Caco-2 (cell line): ENCODE results near the gene SLC38A10. TPM values are rescaled to one million over a fixed set of nuclear protein-coding genes. Genes with fewer than 3 reads are reported as not detected.

ENCODE experiments used
- BruUV-seq: library from RNA; stranded (reverse); fragments of 400-500 nt; replicated peaks from 2 replicates; lab custom pipeline; 2021; lab: Mats Ljungman, UMichigan
- CTCF ChIA-PET: fragments of 300-600 bp; sonication (Branson Sonifier 250); formaldehyde crosslinking; loops from one replicate; lab custom pipeline; 2022; ENCODE audit warnings: antibody characterized with exemption; lab: Charles Lee
- POLR2A ChIA-PET: fragments of 300-600 bp; sonication (Branson Sonifier 250); formaldehyde crosslinking; loops from one replicate; lab custom pipeline; 2022; ENCODE audit warnings: antibody characterized with exemption; lab: Charles Lee
- DNase-seq, 2 experiments: peaks; one replicate each; pipeline versions ENCODE4 v3.0.0 to v3.0.0-alpha.2; 2020 to 2022
- H3K27me3 ChIP-seq: replicated peaks from 2 replicates; pipeline ENCODE4 v1.6.0; 2011; ENCODE audit warnings: low read length; ENCODE audit not compliant: control insufficient read depth, insufficient read depth
- H3K36me3 ChIP-seq: 2 replicates; pipeline ENCODE4 v1.5.1; 2011; ENCODE audit warnings: low read length; ENCODE audit not compliant: control insufficient read depth, insufficient read depth
- H3K4me1 ChIP-seq: fragments of 250-450 bp; sonication (Bioruptor Pico); 2 replicates; pipeline ENCODE4 v1.5.1; 2020; ENCODE audit warnings: mild to moderate bottlenecking
- H3K4me3 ChIP-seq: 2 replicates; pipeline ENCODE4 v1.5.1; 2011; ENCODE audit warnings: low read depth, mild to moderate bottlenecking, control low read depth, low read length
- H3K9me3 ChIP-seq: fragments of 250-450 bp; sonication (Bioruptor Pico); 2 replicates; pipeline ENCODE4 v1.5.1; 2020; ENCODE audit warnings: mild to moderate bottlenecking, moderate library complexity
- H3K27ac Mint-ChIP-seq: one replicate; pipeline ENCODE4 v1.8.0; 2022; ENCODE audit warnings: mixed read lengths; ENCODE audit not compliant: unreplicated experiment
- H3K27me3 Mint-ChIP-seq: one replicate; pipeline ENCODE4 v1.8.0; 2022; ENCODE audit warnings: mixed read lengths; ENCODE audit not compliant: insufficient read depth, unreplicated experiment
- H3K36me3 Mint-ChIP-seq: one replicate; pipeline ENCODE4 v1.8.0; 2022; ENCODE audit warnings: mild to moderate bottlenecking, mixed read lengths; ENCODE audit not compliant: insufficient read depth, unreplicated experiment
- H3K4me1 Mint-ChIP-seq: one replicate; pipeline ENCODE4 v1.8.0; 2022; ENCODE audit warnings: low read depth, mixed read lengths; ENCODE audit not compliant: unreplicated experiment
- H3K4me3 Mint-ChIP-seq: one replicate; pipeline ENCODE4 v1.8.0; 2022; ENCODE audit warnings: mild to moderate bottlenecking, moderate library complexity, mixed read lengths; ENCODE audit not compliant: unreplicated experiment
- H3K9me3 Mint-ChIP-seq: one replicate; pipeline ENCODE4 v1.8.0; 2022; ENCODE audit warnings: mixed read lengths; ENCODE audit not compliant: unreplicated experiment
- intact Hi-C: fragments of 100-400 bp; cut with micrococcal nuclease; formaldehyde crosslinking; loops from one replicate; pipeline ENCODE4 v1.10.0; 2022; ENCODE audit not compliant: unreplicated experiment
- total RNA-seq: library from RNA; stranded (reverse); gene quantifications from 2 replicates; pipeline ENCODE4 v1.2.3, GENCODE V29; 2022
- TF ChIP-seq, protein P1 (sequence below), 2 experiments: fragments of 200-600 bp in 1 of 2; IDR thresholded peaks; 1 replicate in 1 of 2; 2 replicates in 1 of 2; pipeline versions ENCODE4 v1.5.1 to v1.8.0; 2011 to 2022; ENCODE audit warnings: antibody characterized with exemption in 1 of 2, control low read depth in 1 of 2, inconsistent platforms in 1 of 2, low read depth in 1 of 2, low read length in 1 of 2, mild to moderate bottlenecking in 1 of 2, moderate library complexity in 1 of 2; ENCODE audit not compliant: insufficient read depth in 1 of 2, severe bottlenecking in 1 of 2, unreplicated experiment in 1 of 2

The SLC38A10 gene
- total RNA-seq, 1 experiment from 2014 or later: 137 TPM

DNA sequence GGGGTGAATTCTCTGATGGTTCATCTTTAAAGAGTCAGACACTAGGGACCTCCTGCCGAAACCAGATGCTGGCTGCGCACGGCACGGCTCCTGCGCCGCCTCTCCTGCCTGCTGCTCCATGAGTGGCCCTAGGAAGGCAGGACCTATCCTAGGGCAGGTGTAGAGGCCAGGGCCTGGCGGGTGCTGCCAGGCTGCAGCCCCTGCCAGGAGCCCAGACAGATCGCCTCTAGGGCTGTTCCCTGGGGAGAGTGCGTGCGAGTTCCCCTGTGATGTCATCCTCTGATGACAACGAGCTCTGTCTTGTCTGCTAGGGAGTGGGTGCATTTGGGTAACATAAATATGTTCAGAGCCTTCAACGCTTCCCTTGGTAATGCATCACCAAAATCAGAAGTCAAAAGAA, 23.9 kb downstream of the SLC38A10 start:
- Histone ChIP-seq H3K4me1 (no peaks in the 10 kb centered on the region), H3K9me3 (no peaks in the 10 kb centered on the region), H3K36me3 (peaks cover 3% of the 10 kb centered on the region), H3K4me3 (no peak overlapping the region), H3K27me3 (no peaks in the 10 kb centered on the region)
- ChIA-PET POLR2A (no interaction called here), CTCF (no interaction called here)
- Mint-ChIP-seq H3K36me3 (peaks cover 79% of the 10 kb centered on the region), H3K27ac (no peak overlapping the region), H3K9me3 (no peaks in the 10 kb centered on the region), H3K4me3 (no peak overlapping the region), H3K4me1 (no peaks in the 10 kb centered on the region), H3K27me3 (no peaks in the 10 kb centered on the region)
- BruUV-seq: no TSS peak
- intact Hi-C loops: no loop called here
- no peak for DNase-seq
- TF ChIP-seq, protein P1, sequence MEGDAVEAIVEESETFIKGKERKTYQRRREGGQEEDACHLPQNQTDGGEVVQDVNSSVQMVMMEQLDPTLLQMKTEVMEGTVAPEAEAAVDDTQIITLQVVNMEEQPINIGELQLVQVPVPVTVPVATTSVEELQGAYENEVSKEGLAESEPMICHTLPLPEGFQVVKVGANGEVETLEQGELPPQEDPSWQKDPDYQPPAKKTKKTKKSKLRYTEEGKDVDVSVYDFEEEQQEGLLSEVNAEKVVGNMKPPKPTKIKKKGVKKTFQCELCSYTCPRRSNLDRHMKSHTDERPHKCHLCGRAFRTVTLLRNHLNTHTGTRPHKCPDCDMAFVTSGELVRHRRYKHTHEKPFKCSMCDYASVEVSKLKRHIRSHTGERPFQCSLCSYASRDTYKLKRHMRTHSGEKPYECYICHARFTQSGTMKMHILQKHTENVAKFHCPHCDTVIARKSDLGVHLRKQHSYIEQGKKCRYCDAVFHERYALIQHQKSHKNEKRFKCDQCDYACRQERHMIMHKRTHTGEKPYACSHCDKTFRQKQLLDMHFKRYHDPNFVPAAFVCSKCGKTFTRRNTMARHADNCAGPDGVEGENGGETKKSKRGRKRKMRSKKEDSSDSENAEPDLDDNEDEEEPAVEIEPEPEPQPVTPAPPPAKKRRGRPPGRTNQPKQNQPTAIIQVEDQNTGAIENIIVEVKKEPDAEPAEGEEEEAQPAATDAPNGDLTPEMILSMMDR (IDR thresholded peaks at IDR 0.05; ENCODE audit: insufficient read depth in 1 of 2, low read depth in 1 of 2, low read length in 1 of 2, severe bottlenecking in 1 of 2, unreplicated experiment in 1 of 2): no peak

DNA sequence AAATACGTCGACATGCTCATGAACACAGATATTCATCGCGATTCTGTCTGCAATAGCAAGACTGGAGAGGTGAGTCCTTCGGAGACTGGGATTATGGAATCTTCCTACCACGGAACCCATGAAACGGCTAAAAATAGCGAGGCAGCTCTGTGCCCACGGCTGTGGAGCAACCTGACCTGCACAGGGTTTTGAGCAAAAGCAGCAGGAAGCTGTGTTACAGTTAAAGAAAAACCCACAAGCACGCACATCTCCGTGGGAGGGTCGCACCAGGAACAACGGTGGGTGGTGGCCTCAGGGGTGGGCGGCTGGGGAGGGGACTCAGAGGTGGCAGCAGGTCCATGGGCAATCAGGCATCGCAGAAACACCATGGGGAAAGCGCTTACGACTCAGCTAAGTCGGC, 24.8 kb downstream of the SLC38A10 start:
- intact Hi-C loops: no loop called here
- no TSS peak for BruUV-seq
- H3K4me1 ChIP-seq: no peaks in the 10 kb centered on the region
- no peak overlapping the region for H3K4me3 ChIP-seq
- H3K36me3 Mint-ChIP-seq: peaks cover 80% of the 10 kb centered on the region
- CTCF ChIA-PET: no interaction called here
- peaks cover 3% of the 10 kb centered on the region for H3K36me3 ChIP-seq
- POLR2A ChIA-PET: no interaction called here
- DNase-seq: no peak
- no peaks in the 10 kb centered on the region for H3K9me3 Mint-ChIP-seq
- H3K27me3 Mint-ChIP-seq: no peaks in the 10 kb centered on the region
- no peaks in the 10 kb centered on the region for H3K4me1 Mint-ChIP-seq
- H3K9me3 ChIP-seq: no peaks in the 10 kb centered on the region
- no peak overlapping the region for H3K27ac Mint-ChIP-seq
- no peaks in the 10 kb centered on the region for H3K27me3 ChIP-seq
- TF ChIP-seq, protein P1 (IDR thresholded peaks at IDR 0.05; ENCODE audit: insufficient read depth in 1 of 2, low read depth in 1 of 2, low read length in 1 of 2, severe bottlenecking in 1 of 2, unreplicated experiment in 1 of 2): no peak
- no peak overlapping the region for H3K4me3 Mint-ChIP-seq

DNA sequence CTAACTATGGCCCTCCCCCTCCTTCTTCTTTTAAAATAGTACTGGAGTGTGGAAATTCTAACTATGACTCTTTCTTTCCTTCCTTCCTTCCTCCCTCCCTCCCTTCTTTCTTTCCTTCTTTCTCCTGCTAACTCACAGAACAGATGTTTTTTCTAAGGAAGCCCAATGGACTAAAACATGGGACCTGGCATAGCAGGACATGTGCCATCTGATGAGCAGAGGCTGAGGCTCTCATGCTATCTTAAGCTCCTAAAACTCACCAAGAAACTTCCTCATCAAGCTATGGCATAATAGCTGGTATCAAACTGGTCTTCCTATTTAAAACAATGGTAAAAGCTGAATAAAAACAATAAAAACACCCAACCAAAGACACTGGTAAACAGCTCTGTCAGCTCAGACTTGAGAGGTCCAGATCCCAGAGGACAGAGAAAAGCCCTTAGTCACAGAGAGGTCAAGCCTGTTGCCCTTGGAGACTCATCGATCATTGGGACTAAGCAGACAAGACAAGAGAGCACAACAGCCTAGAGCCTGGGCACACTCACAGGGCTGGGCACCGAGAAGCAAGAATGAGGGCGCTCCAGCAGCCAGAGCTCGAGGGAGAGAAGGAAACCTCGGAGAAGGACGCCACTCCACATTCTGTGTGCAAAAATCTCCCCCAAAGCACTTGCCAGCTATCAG, 27.6 kb downstream of the SLC38A10 start:
- Mint-ChIP-seq H3K4me3 (no peak overlapping the region), H3K9me3 (no peaks in the 10 kb centered on the region), H3K36me3 (peaks cover 63% of the 10 kb centered on the region), H3K27me3 (no peaks in the 10 kb centered on the region), H3K27ac (no peak overlapping the region), H3K4me1 (no peaks in the 10 kb centered on the region)
- TF ChIP-seq, protein P1 (IDR thresholded peaks at IDR 0.05; ENCODE audit: insufficient read depth in 1 of 2, low read depth in 1 of 2, low read length in 1 of 2, severe bottlenecking in 1 of 2, unreplicated experiment in 1 of 2): no peak
- Histone ChIP-seq H3K36me3 (peaks cover 5% of the 10 kb centered on the region), H3K9me3 (no peaks in the 10 kb centered on the region), H3K27me3 (no peaks in the 10 kb centered on the region), H3K4me1 (no peaks in the 10 kb centered on the region), H3K4me3 (no peak overlapping the region)
- CTCF ChIA-PET: no interaction called here
- POLR2A ChIA-PET: interaction anchor here (0.5 to 0.7 kb wide), 2 partner anchors 45 to 219 kb away, joined by 3 read pairs; partner anchors contain the start of gene CEP131
- BruUV-seq: no TSS peak
- DNase-seq: no peak
- intact Hi-C loops: no loop called here
